ENCODE data around the gene FEZ2.
A peak's percentile ranks its signal among the peaks of the same experiment; 100 is the strongest.

Gene FEZ2

GRCh38 chr2:36626071-36626470 is 28.1 kb upstream of the FEZ2 start:
- no CpG with 5 or more reads among the region's 3 CpGs for WGBS (ENCODE audit: extremely low coverage, insufficient coverage, insufficient read length)
- no peak overlapping the region for H3K18ac ChIP-seq (ENCODE audit: low read length)

GRCh38 chr2:36625304-36625703 is 27.3 kb upstream of the FEZ2 start:
- peaks cover 3% of the 10 kb centered on the region for H3K9me3 ChIP-seq (ENCODE audit: insufficient read depth, low read depth, low read length)
- peaks cover 1% of the 10 kb centered on the region for H3K79me1 ChIP-seq (ENCODE audit: low read length)
- H3K4ac ChIP-seq (ENCODE audit: low read depth, low read length), result no peak overlapping the region
- no peak overlapping the region for H3K23ac ChIP-seq (ENCODE audit: low read length)
- no peak overlapping the region for H3K14ac ChIP-seq (ENCODE audit: low read length)
- no peak overlapping the region for H3K9ac ChIP-seq (ENCODE audit: low read length)
- DNase-seq, result no peak
- WGBS (ENCODE audit: extremely low coverage, insufficient coverage, insufficient read length), result no CpG with 5 or more reads among the region's 2 CpGs
- H3K27me3 ChIP-seq (ENCODE audit: insufficient read depth, low read length), result no peaks in the 10 kb centered on the region
- no peak overlapping the region for H4K12ac ChIP-seq (ENCODE audit: low read depth, low read length)
- no peak overlapping the region for H2AK5ac ChIP-seq (ENCODE audit: low read length)
- H3K4me2 ChIP-seq (ENCODE audit: low read length), result no peak overlapping the region
- H3K18ac ChIP-seq (ENCODE audit: low read length), result no peak overlapping the region
- H3K36me3 ChIP-seq (ENCODE audit: control insufficient read depth in 1 of 2, insufficient read depth in 2 of 2, low read length in 2 of 2), result no peaks in the 10 kb centered on the region
- no peak overlapping the region for H2AFZ ChIP-seq (ENCODE audit: insufficient read depth, low read length, poor library complexity)
- no peak overlapping the region for H3K4me3 ChIP-seq (ENCODE audit: low read depth, low read length)
- H2BK120ac ChIP-seq (ENCODE audit: insufficient read depth, low read length, poor library complexity), result no peak overlapping the region
- no peaks in the 10 kb centered on the region for H3K79me2 ChIP-seq (ENCODE audit: control insufficient read depth, insufficient read depth, low read length, poor library complexity)
- no peak overlapping the region for H3K27ac ChIP-seq (ENCODE audit: low read depth, low read length)
- no peak overlapping the region for H4K8ac ChIP-seq (ENCODE audit: low read depth, low read length)
- H3K4me1 ChIP-seq (ENCODE audit: control insufficient read depth in 1 of 2, insufficient read depth in 2 of 2, low read length in 2 of 2), result peaks cover 2 to 4% of the 10 kb centered on the region in 2 experiments
- H4K91ac ChIP-seq (ENCODE audit: low read depth, low read length), result no peak overlapping the region
- H2BK12ac ChIP-seq (ENCODE audit: low read length), result no peak overlapping the region
- H2BK5ac ChIP-seq (ENCODE audit: low read depth, low read length, poor library complexity), result no peak overlapping the region

More at GRCh38 chr2:36626071-36626470, 28.1 kb upstream of the FEZ2 start:
- DNase-seq, result no peak
- H4K91ac ChIP-seq (ENCODE audit: low read depth, low read length), result no peak overlapping the region
- H3K9ac ChIP-seq (ENCODE audit: low read length), result no peak overlapping the region
- H3K4me1 ChIP-seq (ENCODE audit: control insufficient read depth in 1 of 2, insufficient read depth in 2 of 2, low read length in 2 of 2), result peaks cover 2 to 4% of the 10 kb centered on the region in 2 experiments
- H2BK120ac ChIP-seq (ENCODE audit: insufficient read depth, low read length, poor library complexity), result no peak overlapping the region
- no peak overlapping the region for H2AK5ac ChIP-seq (ENCODE audit: low read length)
- no peak overlapping the region for H3K4ac ChIP-seq (ENCODE audit: low read depth, low read length)
- H3K79me1 ChIP-seq (ENCODE audit: low read length), result peaks cover under 1% of the 10 kb centered on the region
- H3K4me2 ChIP-seq (ENCODE audit: low read length), result no peak overlapping the region
- no peak overlapping the region for H4K12ac ChIP-seq (ENCODE audit: low read depth, low read length)
- no peak overlapping the region for H3K14ac ChIP-seq (ENCODE audit: low read length)
- H3K27ac ChIP-seq (ENCODE audit: low read depth, low read length), result no peak overlapping the region
- no peaks in the 10 kb centered on the region for H3K36me3 ChIP-seq (ENCODE audit: control insufficient read depth in 1 of 2, insufficient read depth in 2 of 2, low read length in 2 of 2)
- H3K23ac ChIP-seq (ENCODE audit: low read length), result no peak overlapping the region
- H3K27me3 ChIP-seq (ENCODE audit: insufficient read depth, low read length), result no peaks in the 10 kb centered on the region
- no peak overlapping the region for H2BK5ac ChIP-seq (ENCODE audit: low read depth, low read length, poor library complexity)
- no peaks in the 10 kb centered on the region for H3K79me2 ChIP-seq (ENCODE audit: control insufficient read depth, insufficient read depth, low read length, poor library complexity)
- H4K8ac ChIP-seq (ENCODE audit: low read depth, low read length), result no peak overlapping the region
- H2AFZ ChIP-seq (ENCODE audit: insufficient read depth, low read length, poor library complexity), result no peak overlapping the region
- peaks cover 3% of the 10 kb centered on the region for H3K9me3 ChIP-seq (ENCODE audit: insufficient read depth, low read depth, low read length)
- H2BK12ac ChIP-seq (ENCODE audit: low read length), result no peak overlapping the region
- no peak overlapping the region for H3K4me3 ChIP-seq (ENCODE audit: low read depth, low read length)

GRCh38 chr2:36620321-36620720 is 22.4 kb upstream of the FEZ2 start:
- Histone ChIP-seq H2BK12ac (ENCODE audit: low read length) (no peak overlapping the region), H3K27ac (ENCODE audit: low read depth, low read length) (no peak overlapping the region), H3K4me3 (ENCODE audit: low read depth, low read length) (no peak overlapping the region), H3K14ac (ENCODE audit: low read length) (no peak overlapping the region), H3K4me1 (ENCODE audit: control insufficient read depth in 1 of 2, insufficient read depth in 2 of 2, low read length in 2 of 2) (peaks cover 5 to 11% of the 10 kb centered on the region in 2 experiments), H4K91ac (ENCODE audit: low read depth, low read length) (no peak overlapping the region), H2BK120ac (ENCODE audit: insufficient read depth, low read length, poor library complexity) (no peak overlapping the region), H3K4me2 (ENCODE audit: low read length) (no peak overlapping the region), H3K4ac (ENCODE audit: low read depth, low read length) (no peak overlapping the region), H2AFZ (ENCODE audit: insufficient read depth, low read length, poor library complexity) (no peak overlapping the region), H2BK5ac (ENCODE audit: low read depth, low read length, poor library complexity) (no peak overlapping the region), H2AK5ac (ENCODE audit: low read length) (no peak overlapping the region), H3K23ac (ENCODE audit: low read length) (no peak overlapping the region), H3K9ac (ENCODE audit: low read length) (no peak overlapping the region), H4K12ac (ENCODE audit: low read depth, low read length) (no peak overlapping the region), H3K79me1 (ENCODE audit: low read length) (peaks cover 9% of the 10 kb centered on the region), H4K8ac (ENCODE audit: low read depth, low read length) (no peak overlapping the region), H3K36me3 (ENCODE audit: control insufficient read depth in 1 of 2, insufficient read depth in 2 of 2, low read length in 2 of 2) (no peaks in the 10 kb centered on the region), H3K18ac (ENCODE audit: low read length) (no peak overlapping the region), H3K27me3 (ENCODE audit: insufficient read depth, low read length) (no peaks in the 10 kb centered on the region), H3K79me2 (ENCODE audit: control insufficient read depth, insufficient read depth, low read length, poor library complexity) (no peaks in the 10 kb centered on the region), H3K9me3 (ENCODE audit: insufficient read depth, low read depth, low read length) (peaks cover 1% of the 10 kb centered on the region)
- no peak for DNase-seq
- WGBS (ENCODE audit: extremely low coverage, insufficient coverage, insufficient read length), result no CpG with 5 or more reads among the region's 2 CpGs

- peaks cover 14 to 16% of the 10 kb centered on the region in 2 experiments for H3K4me1 ChIP-seq (ENCODE audit: control insufficient read depth in 1 of 2, insufficient read depth in 2 of 2, low read length in 2 of 2)
- H3K14ac ChIP-seq (ENCODE audit: low read length), result no peak overlapping the region
- no peak overlapping the region for H3K4ac ChIP-seq (ENCODE audit: low read depth, low read length)
- H3K79me1 ChIP-seq (ENCODE audit: low read length), result peaks cover 16% of the 10 kb centered on the region
- H2BK120ac ChIP-seq (ENCODE audit: insufficient read depth, low read length, poor library complexity), result no peak overlapping the region
- no peaks in the 10 kb centered on the region for H3K27me3 ChIP-seq (ENCODE audit: insufficient read depth, low read length)
- H4K91ac ChIP-seq (ENCODE audit: low read depth, low read length), result no peak overlapping the region
- no peaks in the 10 kb centered on the region for H3K79me2 ChIP-seq (ENCODE audit: control insufficient read depth, insufficient read depth, low read length, poor library complexity)
- no peak overlapping the region for H2AK5ac ChIP-seq (ENCODE audit: low read length)
- no peak overlapping the region for H4K8ac ChIP-seq (ENCODE audit: low read depth, low read length)
- DNase-seq, result peak; percentile 56 to 82
- no peak overlapping the region for H3K4me2 ChIP-seq (ENCODE audit: low read length)
- H2BK12ac ChIP-seq (ENCODE audit: low read length), result no peak overlapping the region
- no peak overlapping the region for H2AFZ ChIP-seq (ENCODE audit: insufficient read depth, low read length, poor library complexity)
- no peak overlapping the region for H2BK5ac ChIP-seq (ENCODE audit: low read depth, low read length, poor library complexity)
- no peak overlapping the region for H3K18ac ChIP-seq (ENCODE audit: low read length)
- no peaks in the 10 kb centered on the region for H3K36me3 ChIP-seq (ENCODE audit: control insufficient read depth in 1 of 2, insufficient read depth in 2 of 2, low read length in 2 of 2)
- no peak overlapping the region for H3K27ac ChIP-seq (ENCODE audit: low read depth, low read length)
- no peak overlapping the region for H4K12ac ChIP-seq (ENCODE audit: low read depth, low read length)
- H3K23ac ChIP-seq (ENCODE audit: low read length), result no peak overlapping the region
- no peaks in the 10 kb centered on the region for H3K9me3 ChIP-seq (ENCODE audit: insufficient read depth, low read depth, low read length)
- WGBS (ENCODE audit: extremely low coverage, insufficient coverage, insufficient read length), result no CpG with 5 or more reads among the region's 1 CpG
- no peak overlapping the region for H3K9ac ChIP-seq (ENCODE audit: low read length)
- H3K4me3 ChIP-seq (ENCODE audit: low read depth, low read length), result no peak overlapping the region
These were observed 20.4 kb upstream of the FEZ2 start for GRCh38 chr2:36618381-36618780.
